HG02973 (cell line): ENCODE measurements around the gene SRCIN1.

ENCODE experiments used
- ATAC-seq: cut with Tn5 transposase; IDR thresholded peaks from one replicate; pipeline ENCODE4 v1.9.1; 2021; ENCODE audit warnings: moderate library complexity; ENCODE audit not compliant: unreplicated experiment

The SRCIN1 gene

DNA sequence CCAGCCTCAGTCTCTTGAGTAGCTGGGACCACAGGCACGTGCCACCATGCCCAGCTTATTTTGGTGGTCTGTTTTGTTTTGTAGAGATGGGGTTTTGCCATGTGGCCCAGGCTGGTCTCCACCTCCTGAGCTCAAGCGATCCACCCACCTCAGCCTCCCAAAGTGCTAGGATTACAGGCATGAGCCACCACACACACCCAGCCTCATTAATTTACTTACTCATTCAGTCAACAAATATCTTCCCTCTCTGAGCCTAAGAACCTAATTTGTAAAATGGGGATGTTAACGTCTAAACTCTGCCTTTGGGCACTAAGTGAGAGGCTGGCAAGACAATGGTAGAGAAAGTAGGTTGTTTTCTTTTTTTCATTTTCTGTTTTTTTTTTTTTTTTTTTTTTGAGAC, 22.6 kb downstream of the SRCIN1 start:
- ATAC-seq = no peak

DNA sequence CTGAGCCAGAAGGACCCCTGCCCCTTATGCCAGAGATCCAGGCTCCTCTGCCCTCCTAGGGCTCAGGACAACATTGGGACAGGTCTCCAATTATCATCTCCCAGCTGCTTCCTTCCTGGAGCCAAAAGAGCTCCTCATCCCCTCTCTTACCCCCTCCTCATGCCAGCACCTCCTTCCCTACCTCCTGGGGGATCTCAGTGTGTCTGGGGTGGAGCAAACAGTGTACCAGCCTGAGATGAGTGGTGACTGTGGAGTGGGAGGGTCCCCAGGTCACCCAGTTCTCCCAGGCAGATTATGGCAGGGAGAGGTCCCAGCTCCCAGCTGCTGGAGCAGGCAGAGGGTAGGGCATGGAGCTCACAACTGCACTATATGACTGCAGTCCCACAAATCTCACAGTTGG, 23.7 kb downstream of the SRCIN1 start:
- ATAC-seq = no peak

DNA sequence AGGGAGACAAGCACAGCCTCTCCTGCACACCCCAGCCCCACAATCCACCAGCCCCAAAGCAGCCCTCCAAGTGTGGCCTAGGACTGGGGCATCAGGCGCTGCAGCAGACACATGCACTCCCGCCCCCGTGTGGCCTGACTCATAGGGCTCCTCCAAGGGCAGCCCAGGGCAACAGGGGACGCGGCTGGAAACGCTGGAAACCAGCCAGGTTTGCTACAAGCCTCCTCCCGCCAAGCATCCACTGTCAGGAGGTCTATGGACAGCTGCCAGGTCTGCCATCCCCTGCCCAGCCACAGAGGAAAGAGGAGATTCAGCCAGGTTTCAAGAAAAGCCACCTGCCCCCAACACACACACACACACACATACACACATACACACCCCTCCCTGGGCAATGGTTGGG, 25.8 kb downstream of the SRCIN1 start:
- ATAC-seq = no peak

DNA sequence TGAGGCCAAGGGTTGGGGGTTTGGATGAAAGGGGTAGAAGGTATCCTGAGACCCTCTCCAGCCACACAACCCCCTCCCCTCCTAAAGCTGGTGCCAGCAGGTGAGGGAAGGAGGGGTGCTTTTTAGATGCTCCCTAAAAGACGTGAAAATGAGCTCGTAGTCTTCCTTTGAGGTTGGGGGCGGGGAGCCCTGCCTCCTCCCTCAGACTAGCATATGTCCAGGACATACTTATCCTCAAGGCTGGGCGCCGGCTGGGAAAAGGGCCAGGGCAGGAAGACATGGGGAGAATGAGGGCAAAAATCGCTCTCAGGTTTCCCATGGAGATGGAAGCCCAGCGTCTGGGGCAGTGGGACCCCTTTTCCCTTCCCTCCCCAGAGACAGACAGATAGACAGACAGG, 26.7 kb downstream of the SRCIN1 start:
- no peak for ATAC-seq

DNA sequence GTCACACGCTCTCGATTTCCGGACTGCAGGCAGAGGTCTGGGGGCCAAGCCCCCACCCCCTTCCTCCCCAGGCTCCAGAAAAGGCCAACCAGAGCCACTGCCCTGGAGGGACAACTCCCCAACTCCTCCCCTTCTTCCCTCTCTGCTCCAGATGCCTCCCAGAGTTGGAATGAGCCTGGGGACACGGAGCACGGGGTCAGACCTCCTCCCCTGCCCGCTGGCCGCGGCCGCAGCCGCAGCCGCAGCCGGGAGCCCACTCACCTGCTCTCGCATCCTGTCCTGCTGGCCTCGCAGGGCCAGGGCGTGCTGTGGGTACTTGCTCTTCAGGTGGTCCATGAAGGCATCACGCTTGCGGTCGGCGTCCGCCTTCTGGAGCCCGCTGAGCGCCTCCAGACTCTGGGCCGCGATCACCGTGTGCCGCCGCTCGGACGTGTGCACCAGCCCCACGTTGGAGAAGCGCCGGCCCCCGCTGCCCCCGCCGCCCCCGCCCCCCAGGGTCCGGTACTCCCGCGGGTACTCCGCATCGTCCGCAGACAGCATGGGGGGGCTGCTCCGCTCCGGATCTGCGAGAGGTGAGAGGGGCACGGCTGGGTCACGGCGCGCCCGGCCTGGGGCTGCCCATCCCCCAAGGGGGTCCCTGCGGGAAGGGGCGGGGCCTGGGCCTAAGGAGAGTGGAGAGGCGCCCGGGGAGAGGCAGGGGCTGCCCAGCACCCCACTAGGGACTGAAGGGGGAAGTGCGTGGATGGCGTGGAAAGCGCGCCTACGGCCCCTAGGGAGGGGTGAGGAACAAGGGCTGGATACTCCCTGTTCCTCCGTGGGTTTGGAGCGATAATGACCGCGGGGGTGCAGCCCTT, 27.3 kb downstream of the SRCIN1 start:
- ATAC-seq = no peak

DNA sequence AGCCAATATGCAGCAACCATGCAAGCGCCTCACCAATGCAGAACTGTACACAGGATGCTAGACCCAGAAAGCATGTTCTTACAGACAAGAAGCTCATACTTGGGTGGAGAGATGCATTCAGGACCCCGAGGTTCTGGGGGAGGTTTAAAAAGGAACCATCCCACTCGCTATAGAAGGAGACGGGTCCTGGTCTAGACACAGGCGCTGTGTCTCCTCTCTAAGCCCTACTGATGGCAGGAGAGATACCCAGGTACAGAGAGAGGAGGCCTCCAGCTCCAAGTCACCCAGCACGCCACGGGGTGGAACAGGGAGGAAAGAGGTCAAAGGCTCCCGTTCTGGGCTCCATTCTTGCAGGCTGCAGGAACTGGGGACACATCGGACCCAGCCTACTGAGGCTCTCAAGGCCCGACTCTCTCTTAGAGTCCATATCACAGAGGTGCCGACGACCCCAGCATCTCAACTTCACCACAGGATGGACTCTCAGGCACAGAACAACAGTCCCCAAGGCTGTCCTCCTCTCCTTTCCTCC, 28.0 kb downstream of the SRCIN1 start:
- no peak for ATAC-seq

DNA sequence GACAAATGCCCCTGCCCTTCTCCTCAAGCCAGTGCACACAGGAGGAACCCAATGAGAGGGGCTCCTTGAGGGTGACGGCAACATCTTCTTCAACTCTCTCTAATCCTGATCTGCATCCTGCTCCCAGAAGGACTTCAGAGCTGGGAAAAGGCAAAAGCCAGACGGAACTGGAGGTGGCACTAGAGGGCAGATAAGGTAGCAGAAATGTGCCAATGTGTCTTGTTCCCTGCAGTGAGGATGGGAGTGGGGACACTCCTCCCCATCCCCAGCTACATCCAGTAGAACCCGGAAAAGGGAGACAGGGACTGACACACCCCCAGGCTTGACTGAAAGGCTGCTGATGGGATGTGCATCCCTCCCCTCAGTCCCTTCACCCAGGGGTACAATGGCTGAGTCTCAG, 28.5 kb downstream of the SRCIN1 start:
- no peak for ATAC-seq

DNA sequence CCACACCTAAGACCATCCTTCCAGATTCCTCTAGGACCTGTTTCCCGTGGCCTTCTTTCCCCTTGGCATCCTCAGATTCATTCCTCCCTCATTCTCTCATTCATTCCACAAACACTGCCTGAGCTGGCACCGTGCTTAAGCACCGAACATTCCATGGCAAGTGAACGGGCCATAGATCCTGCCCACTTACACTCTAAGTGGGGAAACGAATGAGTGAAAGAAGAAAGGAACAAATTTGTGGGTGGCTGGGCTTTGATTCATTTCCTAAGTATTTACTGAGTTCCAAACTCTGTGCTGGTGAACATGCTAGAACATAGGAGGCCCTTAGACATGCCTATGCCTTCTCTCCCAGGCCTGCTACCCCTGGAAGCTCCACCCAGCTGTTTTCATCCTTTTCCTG, 30.0 kb downstream of the SRCIN1 start:
- ATAC-seq = no peak

DNA sequence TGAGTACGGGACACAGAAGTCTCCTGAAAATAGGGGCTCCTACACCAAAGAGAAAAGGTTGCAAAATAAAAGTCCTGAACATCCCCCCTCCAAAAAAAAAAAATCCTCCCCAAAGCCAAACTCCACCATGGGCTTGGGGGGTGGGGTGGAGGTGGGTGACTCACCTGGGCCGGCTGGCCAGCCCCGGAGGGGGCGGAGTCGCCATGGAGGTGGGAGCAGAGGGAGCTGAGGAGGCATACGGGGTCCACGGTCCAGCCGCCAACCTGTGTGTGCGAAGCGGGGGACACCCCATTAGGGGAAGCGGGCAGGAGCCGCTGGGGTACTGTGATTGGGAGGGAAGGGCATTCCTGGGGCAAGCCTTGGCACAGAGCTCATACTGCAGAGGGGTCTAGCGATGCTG, 31.0 kb downstream of the SRCIN1 start:
- no peak for ATAC-seq

DNA sequence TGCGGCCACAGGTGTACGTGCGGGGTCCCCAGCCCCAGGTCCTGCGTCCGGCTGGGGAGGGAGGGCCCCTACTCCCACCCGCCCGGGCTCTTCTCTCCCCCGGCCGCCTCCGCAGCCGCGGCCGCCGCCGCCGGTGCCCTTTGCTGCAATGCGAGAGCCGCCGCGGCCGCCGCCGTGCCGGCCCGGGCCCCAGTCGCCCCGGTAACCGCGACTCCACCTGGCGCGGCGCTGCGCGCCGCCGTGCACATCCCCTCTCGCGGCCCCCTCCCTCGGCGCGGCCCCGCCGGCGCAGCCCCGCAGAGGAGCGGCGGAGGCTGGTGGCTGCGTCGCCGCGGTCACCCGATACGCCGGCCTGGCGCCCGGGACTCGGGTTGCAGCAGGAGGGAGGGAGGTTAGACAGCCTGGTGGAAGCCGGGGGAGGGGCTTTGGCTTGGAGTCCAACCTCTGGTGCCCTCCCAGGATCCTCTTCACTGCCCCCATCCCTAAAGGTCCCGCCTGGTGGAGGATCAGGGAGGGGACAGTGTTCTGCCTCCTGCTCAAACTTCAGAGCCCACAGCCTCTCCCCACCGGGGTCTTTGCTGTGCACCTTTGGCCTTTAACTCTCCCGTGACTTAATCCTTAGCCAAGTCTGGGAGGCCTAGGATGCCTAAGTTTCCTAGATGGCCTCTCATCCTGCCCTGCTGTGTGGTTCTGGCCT, 32.9 kb downstream of the SRCIN1 start:
- no peak for ATAC-seq

DNA sequence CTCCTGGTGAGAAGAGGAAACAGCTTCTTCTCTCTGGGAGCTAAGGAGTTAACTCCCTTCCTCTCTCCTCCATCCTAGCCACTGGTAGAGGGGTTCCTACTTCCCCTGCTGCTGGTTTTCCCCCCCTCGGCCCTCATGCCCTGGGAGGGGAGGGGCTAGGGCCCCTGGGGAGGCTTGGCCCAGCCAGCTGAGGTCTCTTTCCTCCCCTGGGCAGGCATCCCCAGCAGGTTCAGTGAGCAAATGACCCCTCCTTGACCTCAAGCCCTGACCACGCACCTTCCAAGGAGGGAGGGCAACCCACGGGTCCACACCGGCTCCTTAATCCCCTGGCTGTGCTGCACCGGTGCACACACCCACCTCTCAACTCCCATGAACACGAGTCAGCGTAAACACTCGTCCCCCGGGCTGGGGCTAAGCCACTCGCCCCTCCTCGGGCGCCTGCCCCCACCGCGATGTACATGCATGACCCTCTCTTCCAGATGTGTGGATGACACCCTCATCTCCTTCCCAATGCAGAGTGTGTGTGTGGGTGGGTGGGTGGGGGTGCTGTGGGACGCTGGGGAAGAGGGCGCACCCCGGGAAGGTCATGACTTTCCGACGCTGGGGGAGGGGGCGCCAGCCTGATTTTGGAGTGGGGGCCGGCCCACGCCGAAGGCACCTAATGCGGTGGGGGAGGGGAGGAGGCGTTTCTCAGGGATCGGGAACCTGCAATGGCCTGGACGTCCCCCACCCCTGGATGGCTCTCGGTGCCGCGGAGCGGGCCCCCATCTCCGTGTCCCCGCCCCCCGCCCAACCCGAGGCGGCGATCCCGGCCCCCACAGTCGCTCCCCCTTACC, 33.7 kb downstream of the SRCIN1 start:
- ATAC-seq = no peak

DNA sequence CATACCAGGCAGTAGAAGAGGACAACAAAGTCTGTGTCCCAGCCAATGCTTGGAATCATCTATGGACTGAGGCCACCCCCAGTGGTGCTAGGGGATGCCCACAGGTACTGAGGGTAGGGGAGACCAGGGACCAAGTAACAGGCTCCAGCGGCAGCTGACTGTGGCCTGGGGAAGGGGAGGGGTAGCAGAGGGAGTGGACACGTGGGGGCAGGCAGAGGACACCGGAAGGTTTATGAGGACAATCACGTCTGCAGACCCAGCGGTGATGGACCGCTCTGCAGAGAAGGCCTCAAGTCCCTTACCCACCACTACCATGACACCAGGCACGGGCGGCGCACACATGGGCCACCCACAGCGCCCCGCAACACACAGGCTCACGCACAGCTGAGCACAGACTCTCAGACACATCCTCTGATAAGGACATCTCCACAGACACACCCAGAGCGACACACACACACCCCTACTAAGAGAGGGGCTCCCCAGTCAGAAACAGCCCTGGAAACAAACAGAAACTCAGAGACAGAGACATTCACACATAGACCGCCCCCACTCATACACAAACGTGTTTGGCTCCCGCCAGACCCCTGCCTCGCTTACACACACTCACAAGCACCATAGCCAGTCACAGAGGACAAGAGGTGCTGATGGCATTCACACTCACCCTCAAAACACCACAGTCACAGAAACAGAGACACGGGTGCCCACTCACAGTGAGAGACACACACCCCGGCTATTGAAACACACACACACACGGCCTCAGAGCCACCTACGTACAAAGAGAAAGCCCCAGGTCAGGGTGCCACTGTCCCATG, 35.8 kb downstream of the SRCIN1 start:
- ATAC-seq = no peak

DNA sequence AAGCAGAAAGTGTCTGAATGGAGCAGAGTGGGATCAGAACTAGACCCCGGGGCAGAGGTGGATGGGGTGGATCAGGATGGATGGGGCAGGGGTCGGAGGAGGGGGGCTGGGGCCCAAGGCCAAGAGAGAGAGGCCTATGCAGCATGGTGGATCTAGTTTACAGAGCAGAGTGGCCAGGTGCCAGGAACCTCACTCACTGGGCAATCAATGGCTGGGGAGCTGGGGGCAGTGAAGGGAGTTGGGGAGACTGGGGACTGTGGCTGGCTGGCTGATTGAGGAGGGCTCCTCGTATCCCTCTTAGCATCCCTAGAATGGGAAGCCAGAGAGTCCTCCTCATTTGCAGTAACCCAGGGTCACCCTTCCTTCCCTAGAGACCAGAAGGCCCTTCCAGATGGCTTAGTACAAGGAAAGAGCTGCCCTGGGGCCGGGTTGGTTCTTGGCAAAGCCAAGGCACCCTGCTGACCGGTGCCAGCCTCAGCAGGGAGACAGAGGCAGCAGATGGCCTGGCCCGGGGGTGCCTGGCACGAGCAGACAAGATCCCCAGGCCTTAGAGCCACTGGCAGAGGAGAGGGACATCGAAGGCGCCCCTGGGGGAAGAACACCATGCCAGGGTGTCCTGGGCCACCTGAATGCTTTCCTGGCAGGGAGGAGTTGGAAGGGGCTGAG, 36.8 kb downstream of the SRCIN1 start:
- no peak for ATAC-seq

DNA sequence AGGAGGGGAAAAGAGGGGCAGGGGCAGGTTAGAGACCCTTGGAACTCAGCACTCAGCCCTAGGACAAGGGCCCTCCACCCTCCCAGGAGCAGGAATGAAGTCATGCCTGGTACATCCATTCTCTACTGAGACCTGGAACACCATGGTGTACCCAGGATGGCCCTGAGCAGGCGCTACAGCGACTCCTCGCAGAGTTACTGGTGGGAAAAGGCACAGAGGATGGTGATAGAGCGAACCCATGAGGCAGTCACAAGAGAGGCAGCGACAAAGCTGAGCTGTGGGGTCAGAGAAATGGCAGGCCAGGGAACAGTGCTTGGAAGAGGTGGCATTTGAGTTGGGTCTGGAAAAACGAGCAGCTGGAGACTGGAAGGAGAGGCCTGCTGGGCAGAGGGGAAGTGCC, 37.5 kb downstream of the SRCIN1 start:
- ATAC-seq = no peak

DNA sequence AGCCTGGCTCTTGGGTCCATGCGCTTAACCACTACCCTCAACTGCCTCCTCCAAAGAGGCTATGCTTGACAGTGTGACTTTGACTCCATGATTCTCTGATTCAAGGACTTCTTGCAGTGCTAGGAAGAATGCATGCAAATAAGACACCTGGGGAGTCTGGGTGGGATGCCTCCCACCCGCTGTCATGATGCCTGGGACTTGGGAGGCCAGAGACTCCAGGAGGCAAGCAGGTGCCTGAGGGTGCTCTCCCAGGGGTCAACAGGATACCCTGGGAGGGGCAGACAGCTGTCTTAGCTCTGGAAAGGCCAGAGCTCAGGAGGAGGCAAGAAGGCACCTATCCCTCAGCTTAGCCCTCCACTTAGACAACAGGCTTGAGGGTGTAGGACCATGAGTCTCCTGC, 38.4 kb downstream of the SRCIN1 start:
- no peak for ATAC-seq

DNA sequence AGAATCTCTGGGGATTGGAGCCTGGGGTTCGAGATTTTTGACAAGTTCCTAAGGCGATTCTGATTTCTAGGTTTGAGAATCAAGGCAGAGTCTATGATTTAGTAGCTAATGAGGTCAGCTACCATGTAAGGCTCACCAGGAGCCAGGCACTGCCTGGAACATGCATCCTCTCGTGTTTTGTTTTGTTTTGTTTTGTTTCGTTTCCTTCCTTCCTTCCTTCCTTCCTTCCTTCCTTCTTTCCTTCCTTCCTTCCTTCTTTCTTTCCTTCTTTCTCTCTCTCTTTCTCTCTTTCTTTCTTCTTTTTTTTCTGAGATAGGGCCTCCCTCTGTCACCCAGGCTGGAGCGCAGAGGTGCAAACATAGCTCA, 39.1 kb downstream of the SRCIN1 start:
- no peak for ATAC-seq

DNA sequence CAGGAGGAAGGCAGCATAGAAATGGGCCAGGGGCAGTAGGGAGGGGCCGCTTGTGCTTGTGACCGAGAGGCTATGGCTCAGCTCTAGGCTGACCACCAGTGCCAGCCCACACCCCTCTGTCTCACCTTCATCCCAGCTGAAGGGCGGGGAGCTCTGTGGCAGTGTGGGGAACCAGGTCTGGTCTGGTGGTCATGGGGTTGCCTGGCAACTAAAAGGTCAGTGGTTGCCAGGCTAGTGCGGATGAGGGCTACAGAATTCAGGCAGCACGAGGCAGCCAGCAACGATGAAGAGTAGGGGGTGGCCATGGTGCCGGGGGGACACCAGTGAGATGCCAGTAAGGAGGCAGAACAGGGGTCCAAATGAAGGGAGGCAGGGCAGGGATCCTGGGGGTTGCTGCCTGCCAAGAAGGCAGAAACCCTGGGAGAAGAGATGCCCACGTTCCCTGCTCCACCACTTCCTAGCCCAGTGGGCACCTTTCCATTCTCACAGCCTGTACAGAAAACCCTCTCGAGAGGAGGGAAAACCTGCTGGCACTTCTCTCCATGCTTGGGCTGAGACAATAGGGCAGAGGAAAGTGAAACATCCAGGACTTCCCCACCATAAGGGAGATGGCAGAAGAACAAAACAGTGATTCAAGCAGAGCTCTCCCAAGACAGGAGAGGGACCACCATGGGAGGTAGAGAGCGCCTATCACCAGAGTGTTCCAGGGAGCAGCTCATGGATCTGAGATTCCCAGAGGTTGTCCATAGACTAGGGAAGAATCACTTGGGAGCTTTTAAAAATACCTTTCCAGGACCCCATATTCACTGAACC, 39.7 kb downstream of the SRCIN1 start:
- no peak for ATAC-seq

DNA sequence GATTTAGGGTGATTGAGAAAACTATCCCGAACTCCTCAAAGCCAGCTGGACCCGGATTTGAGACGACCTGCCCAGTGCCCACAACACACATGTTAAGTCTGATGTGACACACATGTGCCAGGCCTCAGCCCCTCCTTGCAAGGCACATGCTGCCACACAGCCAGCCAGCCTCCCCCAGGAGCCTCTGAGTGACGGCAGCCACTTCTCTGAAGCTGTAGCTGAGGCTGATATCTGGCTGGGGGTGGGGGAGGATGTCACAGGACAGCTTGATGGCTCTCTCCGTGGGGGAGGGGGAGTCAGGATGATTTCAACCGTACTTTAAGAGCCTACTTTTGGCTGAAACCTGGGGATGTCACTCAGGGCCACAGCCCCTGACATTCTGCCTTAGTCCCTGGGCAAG, 40.9 kb downstream of the SRCIN1 start:
- no peak for ATAC-seq

DNA sequence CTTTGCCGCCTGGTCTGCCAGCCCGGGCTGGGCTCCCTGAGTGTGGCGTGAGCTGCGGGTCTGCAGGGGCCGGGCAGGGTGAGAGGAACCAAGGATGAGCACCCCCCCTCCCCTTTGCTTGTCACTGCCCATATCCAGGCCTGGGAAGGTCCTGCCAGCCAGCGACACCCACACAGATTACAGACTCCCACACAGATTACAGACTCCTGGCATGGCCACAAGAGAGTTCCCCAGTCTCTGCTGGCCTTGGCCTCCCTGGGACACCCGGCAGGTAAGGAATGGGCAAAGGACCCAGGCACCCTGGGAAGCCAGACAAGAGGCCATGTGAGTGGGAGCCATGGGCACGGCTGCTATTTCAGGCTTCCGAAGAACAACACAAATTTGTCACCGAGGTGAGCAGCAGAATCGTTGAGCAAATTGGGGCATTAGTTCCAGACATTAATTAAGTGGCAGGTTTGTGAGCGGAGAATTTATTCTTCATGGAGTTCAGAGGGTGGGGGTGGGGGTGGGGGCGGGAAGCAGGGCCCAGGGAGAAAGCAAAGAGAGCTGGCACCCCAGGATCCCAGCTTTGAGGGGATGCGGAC, 41.4 kb downstream of the SRCIN1 start:
- ATAC-seq = no peak
